SK-N-SH (cell line): ENCODE data around the gene MAOA.

Experiments used
- CTCF ChIP-seq: fragments of 200-600 bp; sonication (generic); IDR thresholded peaks from 2 replicates; pipeline ENCODE4 v1.6.1; 2017; ENCODE audit warnings: antibody characterized with exemption, mild to moderate bottlenecking, moderate library complexity
- FOXM1 ChIP-seq: IDR thresholded peaks from 2 replicates; pipeline ENCODE4 v1.4.0; 2012; ENCODE audit warnings: low read depth, mild to moderate bottlenecking
- MAX ChIP-seq: IDR thresholded peaks from 2 replicates; pipeline ENCODE4 v1.4.0; 2012; ENCODE audit warnings: low read depth
- POLR2AphosphoS5 ChIP-seq: IDR thresholded peaks from 2 replicates; pipeline ENCODE4 v1.6.1; 2012; ENCODE audit warnings: low read depth, low read length

GRCh38 chrX:43756076-43756475 is 100.0 kb downstream of the MAOA start:
- TF ChIP-seq POLR2AphosphoS5 (no peak), MAX (no peak), CTCF (no peak), FOXM1 (no peak)
